CD14-positive monocyte (primary cell): Measurements from ENCODE around the gene UNC5C. TPM values are rescaled to one million over a fixed set of nuclear protein-coding genes. Genes with fewer than 3 reads are reported as not detected.

Experiments used
- DNase-seq, 3 donors: peaks; one replicate each; pipeline ENCODE4 v3.0.0-alpha.2; 2011 to 2022
- H2AFZ ChIP-seq: 2 replicates; pipeline ENCODE4 v1.6.0; 2012; ENCODE audit warnings: mild to moderate bottlenecking, low read depth, low read length, inconsistent platforms; ENCODE audit not compliant: insufficient read depth, poor library complexity, severe bottlenecking
- H3K27ac ChIP-seq, 2 donors: 1 replicate in 1 of 2; 2 replicates in 1 of 2; pipeline ENCODE4 v1.5.1; 2012 to 2013; ENCODE audit warnings: low read length in 2 of 2, control low read depth in 1 of 2, inconsistent platforms in 1 of 2, low read depth in 1 of 2, mild to moderate bottlenecking in 1 of 2
- H3K27me3 ChIP-seq, 2 donors: one replicate each; pipeline versions ENCODE4 v1.6.0 to v1.6.1; 2011 to 2013; ENCODE audit warnings: low read length in 2 of 2; ENCODE audit not compliant: control insufficient read depth in 2 of 2, insufficient read depth in 2 of 2
- H3K36me3 ChIP-seq, 2 donors: replicated peaks in 1 of 2; 1 replicate in 1 of 2; 2 replicates in 1 of 2; pipeline versions ENCODE4 v1.5.1 to v1.6.1; 2012 to 2013; ENCODE audit warnings: low read length in 2 of 2, control low read depth in 1 of 2, inconsistent platforms in 1 of 2, mild to moderate bottlenecking in 1 of 2; ENCODE audit not compliant: insufficient read depth in 2 of 2, control insufficient read depth in 1 of 2
- H3K4me1 ChIP-seq, 2 donors: 1 replicate in 1 of 2; 2 replicates in 1 of 2; pipeline versions ENCODE4 v1.5.1 to v1.6.1; 2012 to 2013; ENCODE audit warnings: low read length in 2 of 2, control low read depth in 1 of 2, inconsistent platforms in 1 of 2, mild to moderate bottlenecking in 1 of 2, moderate library complexity in 1 of 2; ENCODE audit not compliant: insufficient read depth in 2 of 2, control insufficient read depth in 1 of 2
- H3K4me2 ChIP-seq: replicated peaks from 2 replicates; pipeline ENCODE3; 2012; ENCODE audit warnings: low read length, moderate library complexity, mild to moderate bottlenecking; ENCODE audit not compliant: poor library complexity, severe bottlenecking; ENCODE audit errors: extremely low read depth
- H3K4me3 ChIP-seq, 3 experiments: fragments of 200-600 bp in 1 of 3; sonication (generic) in 1 of 3; replicated peaks in 1 of 3; 1 replicate in 2 of 3; 2 replicates in 1 of 3; pipeline ENCODE4 v1.5.1; 2011 to 2013; ENCODE audit warnings: low read length in 3 of 3, mild to moderate bottlenecking in 3 of 3, control low read depth in 2 of 3, low read depth in 2 of 3, inconsistent platforms in 1 of 3, moderate library complexity in 1 of 3
- H3K79me2 ChIP-seq: 2 replicates; pipeline ENCODE4 v1.6.0; 2012; ENCODE audit warnings: mild to moderate bottlenecking, control low read depth, inconsistent platforms, low read length, moderate library complexity; ENCODE audit not compliant: insufficient read depth
- H3K9ac ChIP-seq: 2 replicates; pipeline ENCODE4 v1.6.0; 2017; ENCODE audit warnings: low read length, mild to moderate bottlenecking; ENCODE audit not compliant: insufficient read depth, poor library complexity, severe bottlenecking
- H3K9me3 ChIP-seq, 2 donors: replicated peaks in 1 of 2; 1 replicate in 1 of 2; 2 replicates in 1 of 2; pipeline versions ENCODE4 v1.5.1 to v1.6.1; 2012 to 2013; ENCODE audit warnings: low read length in 2 of 2, control low read depth in 1 of 2; ENCODE audit not compliant: control insufficient read depth in 1 of 2, insufficient read depth in 1 of 2
- H4K20me1 ChIP-seq: 2 replicates; pipeline ENCODE4 v1.6.0; 2012; ENCODE audit warnings: mild to moderate bottlenecking, low read length, control low read depth, moderate library complexity; ENCODE audit not compliant: insufficient read depth
- H3K27ac Mint-ChIP-seq, 7 donors: one replicate each; pipeline ENCODE4 v1.8.0; 2020; ENCODE audit warnings: mild to moderate bottlenecking in 7 of 7, mixed read lengths in 7 of 7, moderate library complexity in 6 of 7, inconsistent platforms in 2 of 7
- H3K27me3 Mint-ChIP-seq, 3 donors: one replicate each; pipeline ENCODE4 v1.8.0; 2021 to 2022; ENCODE audit warnings: low read depth in 3 of 3, mild to moderate bottlenecking in 3 of 3, mixed read lengths in 3 of 3, moderate library complexity in 3 of 3, inconsistent platforms in 1 of 3
- H3K36me3 Mint-ChIP-seq, 2 donors: one replicate each; pipeline ENCODE4 v1.8.0; 2020; ENCODE audit warnings: mixed read lengths in 2 of 2, inconsistent platforms in 1 of 2, mild to moderate bottlenecking in 1 of 2
- H3K4me1 Mint-ChIP-seq: one replicate; pipeline ENCODE4 v1.8.0; 2020; ENCODE audit warnings: mild to moderate bottlenecking, mixed read lengths
- H3K4me3 Mint-ChIP-seq, 2 donors: one replicate each; pipeline ENCODE4 v1.8.0; 2020; ENCODE audit warnings: mild to moderate bottlenecking in 2 of 2, mixed read lengths in 2 of 2, moderate library complexity in 1 of 2
- H3K9me3 Mint-ChIP-seq, 7 donors: one replicate each; pipeline ENCODE4 v1.8.0; 2020 to 2022; ENCODE audit warnings: mixed read lengths in 7 of 7, mild to moderate bottlenecking in 6 of 7, moderate library complexity in 6 of 7, inconsistent platforms in 2 of 7
- WGBS: methylation state at CpG from one replicate; pipeline ENCODE4 v1.1.5; 2013; ENCODE audit warnings: missing lambda C conversion rate; ENCODE audit not compliant: insufficient coverage; 5-methylcytosine and 5-hydroxymethylcytosine counted together
- intact Hi-C, 2 donors: fragments of 100-400 bp; cut with micrococcal nuclease; formaldehyde crosslinking; loops; one replicate each; pipeline versions ENCODE4 v1.15.0 to v1.15.1; 2023
- polyA plus RNA-seq, 3 donors: library from polyadenylated mRNA; depleted of rRNA in 1 of 3; unstranded in 2 of 3; stranded (reverse) in 1 of 3; fragments of 300-500 nt in 2 of 3; fragments of >200 nt in 1 of 3; fragmentation: Illumina TruSeq in 2 of 3; gene quantifications; 1 replicate in 2 of 3; 2 replicates in 1 of 3; pipeline ENCODE4 v1.2.3, GENCODE V29; 2012 to 2021
- TF ChIP-seq, protein P1 (sequence below): fragments of 200-600 bp; IDR thresholded peaks from one replicate; pipeline ENCODE4 v1.8.0; 2022; ENCODE audit warnings: antibody characterized with exemption, mild to moderate bottlenecking

Gene UNC5C
- polyA plus RNA-seq, 3 donors, result 0.03 TPM; not detected in 2

DNA sequence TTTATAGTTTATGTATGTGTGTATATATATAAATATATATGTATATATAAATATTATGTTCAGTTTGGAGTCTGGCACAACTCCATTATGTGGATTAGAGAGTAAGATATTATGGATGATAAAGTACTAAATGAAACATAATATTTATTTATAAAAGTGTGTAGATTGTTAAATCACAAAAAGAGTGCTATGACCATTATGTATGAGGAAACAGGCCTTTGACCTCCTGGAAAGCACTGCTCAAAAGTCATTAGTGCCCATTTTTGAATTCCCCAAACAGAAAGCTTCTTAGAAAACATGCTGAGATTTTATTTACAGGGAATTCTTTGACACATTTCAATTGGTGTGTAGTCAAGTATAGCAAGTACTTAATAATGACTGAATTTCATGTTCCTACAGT lies 391.2 kb downstream of the UNC5C start:
- no peak for DNase-seq
- no peaks in the 10 kb centered on the region for H3K4me1 ChIP-seq
- no peaks in the 10 kb centered on the region for H4K20me1 ChIP-seq
- no peaks in the 10 kb centered on the region for H3K9me3 ChIP-seq
- no peak overlapping the region for H2AFZ ChIP-seq
- H3K36me3 Mint-ChIP-seq, result no peaks in the 10 kb centered on the region
- H3K9me3 Mint-ChIP-seq, result no peaks in the 10 kb centered on the region
- intact Hi-C loops, result loop anchor here in 1 of 2 donors (10.0 kb wide), 1 partner anchor 1197 kb away; no protein-coding TSS in a partner anchor
- no peak overlapping the region for H3K27ac ChIP-seq
- no peaks in the 10 kb centered on the region for H3K27me3 ChIP-seq
- peaks cover 0 to 4% (median 0%) of the 10 kb centered on the region in 3 donors for H3K27me3 Mint-ChIP-seq
- no peak overlapping the region for H3K4me3 Mint-ChIP-seq
- no peak overlapping the region for H3K27ac Mint-ChIP-seq
- H3K36me3 ChIP-seq, result no peaks in the 10 kb centered on the region
- H3K4me3 ChIP-seq, result no peak overlapping the region
- peaks cover 4% of the 10 kb centered on the region for H3K4me1 Mint-ChIP-seq
- no peak overlapping the region for H3K4me2 ChIP-seq
- TF ChIP-seq, protein P1, sequence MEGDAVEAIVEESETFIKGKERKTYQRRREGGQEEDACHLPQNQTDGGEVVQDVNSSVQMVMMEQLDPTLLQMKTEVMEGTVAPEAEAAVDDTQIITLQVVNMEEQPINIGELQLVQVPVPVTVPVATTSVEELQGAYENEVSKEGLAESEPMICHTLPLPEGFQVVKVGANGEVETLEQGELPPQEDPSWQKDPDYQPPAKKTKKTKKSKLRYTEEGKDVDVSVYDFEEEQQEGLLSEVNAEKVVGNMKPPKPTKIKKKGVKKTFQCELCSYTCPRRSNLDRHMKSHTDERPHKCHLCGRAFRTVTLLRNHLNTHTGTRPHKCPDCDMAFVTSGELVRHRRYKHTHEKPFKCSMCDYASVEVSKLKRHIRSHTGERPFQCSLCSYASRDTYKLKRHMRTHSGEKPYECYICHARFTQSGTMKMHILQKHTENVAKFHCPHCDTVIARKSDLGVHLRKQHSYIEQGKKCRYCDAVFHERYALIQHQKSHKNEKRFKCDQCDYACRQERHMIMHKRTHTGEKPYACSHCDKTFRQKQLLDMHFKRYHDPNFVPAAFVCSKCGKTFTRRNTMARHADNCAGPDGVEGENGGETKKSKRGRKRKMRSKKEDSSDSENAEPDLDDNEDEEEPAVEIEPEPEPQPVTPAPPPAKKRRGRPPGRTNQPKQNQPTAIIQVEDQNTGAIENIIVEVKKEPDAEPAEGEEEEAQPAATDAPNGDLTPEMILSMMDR, result no peak
- no peak overlapping the region for H3K9ac ChIP-seq
- H3K79me2 ChIP-seq, result no peaks in the 10 kb centered on the region

DNA sequence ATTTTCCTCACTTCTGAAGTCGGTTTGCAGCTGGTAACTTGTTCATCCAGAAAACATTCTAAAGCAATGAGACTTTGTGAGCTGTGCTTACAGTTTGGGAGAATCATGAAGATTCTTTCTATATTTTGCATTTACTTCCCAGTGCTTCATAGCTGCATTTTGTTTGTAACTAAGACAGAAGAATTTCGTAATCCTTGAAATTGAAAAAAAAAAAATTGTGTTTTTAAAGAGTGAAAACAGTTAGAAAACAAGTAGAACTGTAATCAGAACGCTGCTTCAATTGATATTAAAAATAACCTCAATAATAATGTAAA lies 392.4 kb downstream of the UNC5C start:
- TF ChIP-seq, protein P1, result peak; percentile 51
- intact Hi-C loops, result loop anchor here in 1 of 2 donors (10.0 kb wide), 1 partner anchor 1198 kb away; no protein-coding TSS in a partner anchor
- Mint-ChIP-seq H3K4me3 (no peak overlapping the region), H3K27me3 (peaks cover 0 to 5% (median 0%) of the 10 kb centered on the region in 3 donors), H3K36me3 (no peaks in the 10 kb centered on the region), H3K27ac (no peak overlapping the region), H3K4me1 (peaks cover 4% of the 10 kb centered on the region), H3K9me3 (no peaks in the 10 kb centered on the region)
- Histone ChIP-seq H4K20me1 (no peaks in the 10 kb centered on the region), H3K4me2 (no peak overlapping the region), H3K4me3 (no peak overlapping the region), H3K9ac (no peak overlapping the region), H3K9me3 (no peaks in the 10 kb centered on the region), H2AFZ (no peak overlapping the region), H3K79me2 (no peaks in the 10 kb centered on the region), H3K27me3 (no peaks in the 10 kb centered on the region), H3K27ac (no peak overlapping the region), H3K4me1 (no peaks in the 10 kb centered on the region), H3K36me3 (no peaks in the 10 kb centered on the region)
- no CpG with 5 or more reads among the region's 3 CpGs for WGBS
- DNase-seq, result no peak
